Measurements from ENCODE around the gene TFEB.
"Not testable (repeated sequence)": the region's sequence is repeated elsewhere in the genome, so short reads cannot be mapped to it uniquely, and the experiment has no call there.

Gene TFEB

DNA sequence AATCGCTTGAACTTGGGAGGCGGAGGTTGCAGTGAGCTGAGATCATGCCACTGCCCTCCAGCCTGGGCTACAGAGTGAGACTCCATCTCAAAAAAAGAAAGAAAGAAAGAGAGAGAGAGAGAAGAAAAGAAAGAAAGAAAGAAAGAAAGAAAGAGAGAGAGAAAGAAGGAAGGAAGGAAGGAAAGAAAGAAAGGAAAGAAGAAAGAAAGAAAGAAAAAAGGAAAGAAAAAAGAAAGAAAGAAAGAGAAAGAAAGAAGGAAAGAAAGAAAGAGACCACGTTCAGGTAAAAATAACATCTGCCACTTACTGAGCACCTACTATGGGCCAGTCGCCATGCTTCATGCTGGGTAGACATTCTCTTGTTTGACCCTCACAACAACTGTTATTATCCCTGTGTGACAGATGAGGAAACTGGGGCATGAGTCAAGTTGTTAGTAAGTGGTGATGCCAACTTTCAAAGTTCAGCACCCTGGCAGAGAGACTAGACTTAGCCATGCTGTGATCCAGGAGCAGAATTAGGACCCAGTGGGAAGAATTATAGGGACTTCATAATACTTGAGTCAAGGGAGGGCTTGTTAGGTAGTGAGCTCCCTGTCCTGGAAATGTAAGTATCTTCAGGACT lies 30.7 kb upstream of the TFEB start:
- DNase-seq (ENCODE audit: low read depth in 2 of 2) = not testable (repeated sequence)

DNA sequence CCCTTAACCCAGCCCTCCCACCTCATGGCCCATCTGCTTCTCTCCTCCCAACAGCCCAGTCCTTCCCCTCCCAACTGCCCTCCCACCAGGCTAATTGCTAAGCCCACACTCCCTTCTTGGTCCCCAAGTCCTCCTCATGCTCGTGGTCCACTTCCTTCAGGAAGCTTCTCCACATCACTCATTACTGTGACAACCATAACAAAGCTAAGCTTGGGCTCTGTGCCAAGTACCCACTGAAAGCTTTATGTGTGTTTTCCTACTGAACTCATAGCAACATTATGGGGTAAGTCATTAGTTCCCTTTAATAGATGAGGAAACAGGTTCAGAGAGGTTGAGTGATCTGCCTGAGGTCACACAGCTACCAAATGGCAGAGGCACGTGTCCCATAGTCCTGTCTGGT lies 28.1 kb upstream of the TFEB start:
- DNase-seq (ENCODE audit: low read depth in 2 of 2) = no peak

DNA sequence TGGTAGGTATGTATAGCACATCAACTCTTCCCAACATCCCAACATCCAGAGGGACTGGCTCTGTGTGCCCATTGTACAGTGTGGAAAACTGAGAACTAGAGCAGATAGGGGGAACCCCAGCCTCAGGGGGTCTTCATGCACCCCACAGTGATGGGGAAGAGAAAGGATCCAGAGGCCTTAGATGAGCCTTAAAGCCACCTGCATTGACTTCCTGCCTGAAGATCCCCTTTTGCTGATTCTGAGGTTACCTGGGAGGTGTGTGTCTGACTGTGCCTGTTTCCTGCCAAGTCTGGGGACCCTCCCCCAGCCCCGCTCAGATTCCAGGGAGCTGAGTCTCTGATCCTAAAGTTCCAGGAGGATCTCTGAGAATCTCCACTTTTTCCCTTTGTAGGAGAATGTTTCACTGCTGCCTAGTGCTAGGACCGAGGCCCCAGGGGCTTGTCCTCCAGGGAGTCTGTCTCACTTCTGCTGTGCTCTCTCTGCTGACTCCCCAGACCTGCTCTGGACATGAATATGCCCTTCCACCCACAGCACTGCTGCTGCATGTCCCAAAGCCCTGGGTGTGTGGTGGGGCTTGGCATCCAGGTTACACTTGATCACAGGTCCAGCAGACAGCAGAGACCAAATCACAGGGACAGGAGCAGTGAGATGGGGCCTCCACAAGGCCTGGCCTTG lies 24.6 kb upstream of the TFEB start:
- no peak for DNase-seq (ENCODE audit: low read depth in 2 of 2)

DNA sequence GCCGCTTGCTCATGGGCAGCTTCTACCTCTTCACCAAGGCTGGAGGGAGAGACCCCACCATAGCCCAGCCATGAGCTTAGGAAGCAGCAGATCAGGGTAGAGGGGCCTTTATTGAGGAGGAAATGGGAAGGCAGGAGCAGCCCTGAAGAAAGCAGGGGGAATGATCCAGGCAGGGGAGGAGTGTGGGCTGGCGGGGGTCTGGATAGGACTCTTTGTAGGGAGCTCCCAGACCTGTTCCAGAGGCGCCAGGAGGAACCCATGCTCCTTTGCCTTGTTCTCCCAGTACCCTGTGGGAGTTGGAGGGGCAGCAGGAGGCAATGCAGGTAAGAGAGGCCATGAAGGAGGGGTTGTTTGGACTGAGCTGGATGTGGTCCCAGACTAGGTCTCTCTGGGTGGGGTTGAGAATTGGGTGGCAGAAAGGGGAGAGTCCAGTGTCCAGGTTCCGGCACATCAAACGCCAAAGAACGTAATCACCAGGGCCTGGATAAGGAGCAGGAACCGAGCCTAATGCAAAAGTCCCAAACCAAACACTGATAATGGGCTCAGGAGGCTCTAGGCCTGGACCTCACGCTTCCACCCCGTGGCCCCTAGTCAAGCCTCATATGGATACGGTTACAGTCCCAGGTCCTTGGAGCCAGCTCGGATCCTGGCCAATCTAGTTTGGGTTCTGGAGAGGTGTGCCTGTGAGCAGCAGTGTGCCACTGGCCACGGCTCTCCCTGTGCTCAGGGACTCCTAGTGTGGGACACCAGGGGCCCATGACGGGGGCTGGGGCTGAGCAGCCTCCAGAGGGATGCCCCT lies 23.9 kb upstream of the TFEB start:
- DNase-seq (ENCODE audit: low read depth in 2 of 2) = no peak

DNA sequence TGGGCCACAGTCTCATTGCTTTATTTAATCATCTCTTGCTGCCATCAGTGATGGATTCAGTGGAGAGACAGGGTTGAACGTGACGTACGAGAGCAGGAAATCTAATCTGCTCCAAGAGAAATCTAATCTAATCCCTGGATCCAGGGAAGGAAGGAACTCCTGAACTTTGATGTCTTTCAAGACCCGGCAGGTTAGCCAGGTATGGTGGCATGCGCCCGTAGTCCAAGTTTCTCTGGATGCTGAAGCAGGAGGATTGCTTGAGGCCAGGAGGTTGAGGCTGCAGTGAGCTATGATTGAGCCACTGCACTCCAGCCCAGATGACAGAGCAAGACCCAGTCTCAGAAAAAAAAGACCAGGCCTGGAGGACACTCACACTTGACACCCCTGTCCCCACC lies 23.2 kb upstream of the TFEB start:
- DNase-seq (ENCODE audit: low read depth in 2 of 2) = no peak

DNA sequence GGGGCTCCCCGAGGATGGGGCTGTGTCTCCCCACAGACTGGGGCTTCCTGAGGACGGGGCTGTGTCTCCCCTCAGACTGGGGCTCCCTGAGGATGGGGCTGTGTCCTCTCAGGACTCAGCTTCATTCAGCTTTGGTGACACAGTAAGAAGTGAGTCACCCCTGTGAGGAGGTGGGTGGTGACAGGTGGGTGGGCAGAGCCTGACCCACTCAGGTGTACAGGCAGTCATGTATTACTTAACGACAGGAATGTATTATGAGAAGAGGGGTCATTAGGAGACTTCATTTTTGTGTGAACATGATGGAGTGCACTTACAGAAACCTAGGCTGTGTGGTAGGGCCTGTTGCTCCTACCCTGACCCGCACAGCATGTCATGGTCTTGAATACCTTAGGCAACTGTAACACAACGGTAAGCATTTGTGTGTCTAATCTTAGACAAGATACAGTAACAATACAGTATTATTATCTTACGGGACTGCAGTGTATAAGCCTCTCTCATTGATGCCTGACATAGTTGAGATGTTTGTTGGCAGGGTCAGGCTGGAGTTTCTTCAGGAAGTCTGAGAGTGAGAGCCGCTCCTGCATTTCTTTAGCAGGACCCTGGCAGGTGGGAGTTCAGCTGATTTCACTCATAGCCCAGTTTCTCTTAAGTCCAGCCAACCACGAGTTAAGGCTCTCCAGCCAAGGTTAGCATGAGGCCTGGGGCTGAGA lies 22.7 kb upstream of the TFEB start:
- DNase-seq (ENCODE audit: low read depth in 2 of 2) = no peak

DNA sequence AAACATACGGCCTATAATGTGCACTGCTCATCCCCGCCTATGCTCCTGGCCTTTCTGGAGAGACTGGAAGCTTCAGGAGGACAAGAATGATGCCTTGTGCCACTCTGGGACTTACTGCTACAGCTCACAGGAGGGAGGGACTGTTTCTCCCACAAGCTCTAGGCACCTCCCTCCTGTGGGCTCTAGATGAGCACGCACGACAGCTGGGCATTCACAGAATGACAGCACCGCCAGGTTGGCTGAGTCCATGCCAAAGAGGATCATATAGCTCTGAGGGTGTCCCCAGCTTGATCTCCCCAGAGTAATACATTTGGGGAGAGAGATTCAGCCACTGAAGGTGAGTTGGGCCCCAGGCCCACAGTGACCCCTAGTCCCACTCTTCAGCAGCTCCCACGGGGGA lies 21.9 kb upstream of the TFEB start:
- no peak for DNase-seq (ENCODE audit: low read depth in 2 of 2)

DNA sequence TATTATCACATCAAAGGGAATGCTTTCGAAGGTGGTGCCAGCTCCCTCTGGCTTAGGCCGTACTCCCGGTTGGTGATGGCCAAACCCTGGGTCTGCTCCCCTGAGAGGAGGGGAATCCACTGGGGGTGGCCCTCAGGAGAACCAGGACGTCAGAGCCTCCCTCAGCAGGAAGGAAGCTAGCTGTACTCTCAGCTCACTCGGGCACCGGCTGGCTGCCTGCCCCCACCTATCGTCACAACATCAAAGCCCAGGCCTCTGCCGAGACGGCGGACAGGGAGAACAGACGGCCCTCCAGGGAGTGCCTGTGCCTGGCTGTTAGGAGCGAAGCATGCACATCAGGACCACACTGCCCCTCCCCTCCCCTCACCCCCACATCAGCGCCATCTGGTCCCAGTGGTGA lies 20.9 kb upstream of the TFEB start:
- no peak for DNase-seq (ENCODE audit: low read depth in 2 of 2)

DNA sequence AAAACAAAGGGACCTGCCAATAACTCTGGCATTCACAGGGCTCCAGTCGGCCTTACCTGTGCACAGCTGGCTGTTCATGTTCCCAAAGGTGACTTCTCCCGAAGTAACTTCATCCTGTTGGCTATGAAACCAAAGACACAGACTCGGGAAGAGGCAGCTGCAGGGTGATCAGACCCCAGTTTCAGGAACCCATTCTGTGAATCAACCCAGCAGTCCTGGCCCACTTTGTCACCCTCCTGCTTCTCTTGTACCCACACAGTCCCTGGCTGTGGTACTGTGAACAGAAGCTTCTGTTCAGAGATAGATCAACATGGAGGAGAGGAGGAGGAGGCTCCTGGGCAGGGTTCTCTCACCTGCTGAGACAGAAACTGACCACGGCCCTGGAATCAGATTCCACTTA lies 20.5 kb upstream of the TFEB start:
- DNase-seq (ENCODE audit: low read depth in 2 of 2) = no peak

DNA sequence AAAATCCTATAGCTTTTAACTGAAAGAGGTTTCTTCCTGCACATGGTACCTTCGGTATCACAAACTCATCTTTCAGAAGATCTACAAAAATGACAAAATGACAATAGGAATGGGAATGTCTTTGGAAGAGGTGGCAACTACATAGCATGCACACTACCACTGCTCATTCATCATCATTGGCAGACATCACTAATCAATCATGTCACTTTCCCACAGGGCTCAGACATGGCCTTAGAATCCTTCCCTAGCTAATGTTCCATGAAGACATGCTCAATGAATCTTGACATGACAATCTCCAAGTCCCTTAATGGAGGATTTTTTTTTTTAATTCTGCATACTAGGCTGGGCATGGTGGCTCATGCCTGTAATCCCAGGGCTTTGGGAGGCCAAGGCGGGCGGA lies 15.0 kb upstream of the TFEB start:
- no peak for DNase-seq (ENCODE audit: low read depth in 2 of 2)

DNA sequence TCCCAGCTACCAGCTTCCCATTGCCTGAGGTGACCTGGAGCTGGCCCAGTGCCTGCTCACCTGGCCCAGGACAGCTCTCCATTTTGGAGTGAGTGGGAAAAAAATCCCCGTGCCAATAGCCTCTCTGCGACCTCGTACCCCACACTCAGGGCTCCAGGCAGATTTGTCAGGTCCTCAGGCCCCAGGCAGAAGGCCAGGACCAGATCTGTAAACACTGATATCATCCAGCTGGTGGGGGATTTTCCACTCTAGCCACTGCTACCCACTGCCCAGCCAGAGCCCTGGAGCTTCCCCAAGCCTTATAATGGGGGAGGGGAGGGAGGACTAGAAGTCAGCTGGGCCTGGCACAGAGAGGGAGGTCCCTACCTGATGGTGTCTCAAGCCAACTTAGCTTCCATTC lies 13.1 kb upstream of the TFEB start:
- no peak for DNase-seq (ENCODE audit: low read depth in 2 of 2)

DNA sequence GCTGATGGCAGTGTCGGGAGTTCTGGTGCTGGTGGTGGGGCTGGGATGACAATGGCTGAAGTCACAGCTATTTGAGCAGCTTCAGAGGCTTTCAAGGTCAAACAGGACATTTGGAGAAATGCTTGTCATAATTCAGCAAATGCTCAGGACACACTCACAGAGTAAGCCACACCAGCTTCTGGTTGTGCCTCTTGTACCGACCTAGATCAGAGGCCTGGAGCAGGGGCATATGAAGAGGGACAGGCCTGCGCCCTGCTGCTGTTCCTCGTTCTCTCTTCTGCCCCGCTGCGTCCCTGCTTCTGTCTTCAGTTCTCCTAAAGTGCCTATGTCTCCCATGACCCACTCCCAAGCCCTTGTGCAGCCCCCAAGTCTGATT lies 12.7 kb upstream of the TFEB start:
- no peak for DNase-seq (ENCODE audit: low read depth in 2 of 2)

DNA sequence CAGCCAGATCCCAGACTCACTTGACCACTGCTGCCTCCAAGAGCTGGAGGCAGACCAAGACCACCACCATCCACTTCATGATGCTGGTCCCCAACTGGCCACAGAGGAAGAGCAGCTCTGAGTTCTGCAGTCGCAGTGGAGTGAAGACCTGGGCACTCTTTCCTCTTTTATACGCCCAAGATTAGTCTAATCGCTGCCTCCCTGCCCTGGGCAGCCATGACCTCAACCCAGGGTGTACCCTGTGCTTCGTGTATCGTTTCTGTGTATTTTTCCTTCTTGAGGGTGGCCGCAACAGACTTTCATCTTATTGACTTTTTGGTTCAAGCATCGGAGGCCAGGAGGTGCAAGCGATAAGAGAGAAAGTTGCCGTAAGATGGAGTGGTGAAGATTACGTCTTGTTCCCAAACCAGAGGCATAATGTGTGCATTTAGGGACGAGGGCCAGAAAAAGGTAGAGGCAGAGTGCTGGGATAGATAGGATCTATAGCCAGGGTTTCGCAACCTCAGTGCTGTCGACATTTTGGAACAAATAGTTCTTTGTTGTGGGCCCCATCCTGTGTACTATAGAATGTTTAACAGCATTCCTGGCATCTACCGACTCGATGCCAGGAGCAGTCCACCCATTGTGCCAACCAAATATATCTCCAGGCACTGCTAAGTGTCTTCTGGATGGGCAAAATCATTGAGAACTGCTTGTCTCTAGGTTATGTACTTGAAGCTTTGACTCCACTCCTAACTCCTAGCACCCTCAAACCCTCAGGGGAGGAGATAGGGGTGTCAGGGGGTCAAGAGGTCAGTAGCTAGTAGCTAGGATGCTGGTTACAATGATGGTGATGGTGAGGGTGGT lies 12.1 kb upstream of the TFEB start, which contains the start of gene PGC:
PGC (minus strand) TSS at position 142 of the 846 bp plus-strand sequence; CDS start at position 79, 63 bp downstream.
- no peak for DNase-seq (ENCODE audit: low read depth in 2 of 2)

DNA sequence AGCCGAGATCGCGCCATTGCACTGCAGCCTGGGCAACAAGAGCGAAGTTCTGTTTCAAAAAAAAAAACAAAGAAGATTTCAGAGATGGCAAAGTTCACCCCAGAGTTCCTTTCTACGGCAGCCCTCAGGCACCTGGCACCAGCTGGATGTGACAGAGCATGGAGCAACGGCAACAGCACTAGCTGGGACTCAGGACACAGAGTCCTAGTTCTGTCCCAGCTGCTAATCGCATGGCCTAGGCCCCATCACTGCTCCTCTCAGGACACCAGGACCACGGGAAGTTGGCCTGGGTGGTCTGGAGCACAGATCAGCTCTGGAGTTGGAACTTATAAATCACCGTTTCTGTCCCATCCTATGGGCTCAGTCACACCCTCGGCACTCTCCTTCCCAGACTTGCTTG lies 10.7 kb upstream of the TFEB start:
- DNase-seq (ENCODE audit: low read depth in 2 of 2) = no peak

DNA sequence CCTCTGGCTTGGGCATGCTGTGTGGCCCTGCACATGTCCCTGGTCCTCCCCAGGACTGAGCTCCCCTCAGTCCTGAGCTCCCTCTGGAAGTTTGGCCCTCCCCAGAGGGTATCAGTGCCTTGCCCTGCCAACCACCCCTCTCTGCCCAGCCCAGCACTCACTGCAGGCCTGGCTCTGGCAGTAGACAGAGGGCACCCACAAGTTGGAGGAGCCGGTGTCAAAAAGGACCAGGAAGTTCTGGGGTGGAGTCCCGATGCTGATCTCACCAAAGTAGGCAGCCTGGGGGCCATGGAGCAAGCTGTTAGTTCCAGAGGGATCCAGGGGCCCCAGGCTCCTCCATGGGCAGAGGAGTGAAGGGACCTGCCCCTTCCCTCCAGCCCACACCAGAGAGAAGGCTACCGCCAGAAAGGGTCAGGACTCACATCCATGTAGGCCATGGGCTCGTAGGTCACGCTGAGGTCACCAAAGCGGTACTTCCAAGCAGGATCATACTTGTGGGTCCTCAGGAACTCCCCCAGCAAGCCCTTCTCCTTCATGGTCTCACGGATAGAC lies 8.9 kb upstream of the TFEB start:
- no peak for DNase-seq (ENCODE audit: low read depth in 2 of 2)

DNA sequence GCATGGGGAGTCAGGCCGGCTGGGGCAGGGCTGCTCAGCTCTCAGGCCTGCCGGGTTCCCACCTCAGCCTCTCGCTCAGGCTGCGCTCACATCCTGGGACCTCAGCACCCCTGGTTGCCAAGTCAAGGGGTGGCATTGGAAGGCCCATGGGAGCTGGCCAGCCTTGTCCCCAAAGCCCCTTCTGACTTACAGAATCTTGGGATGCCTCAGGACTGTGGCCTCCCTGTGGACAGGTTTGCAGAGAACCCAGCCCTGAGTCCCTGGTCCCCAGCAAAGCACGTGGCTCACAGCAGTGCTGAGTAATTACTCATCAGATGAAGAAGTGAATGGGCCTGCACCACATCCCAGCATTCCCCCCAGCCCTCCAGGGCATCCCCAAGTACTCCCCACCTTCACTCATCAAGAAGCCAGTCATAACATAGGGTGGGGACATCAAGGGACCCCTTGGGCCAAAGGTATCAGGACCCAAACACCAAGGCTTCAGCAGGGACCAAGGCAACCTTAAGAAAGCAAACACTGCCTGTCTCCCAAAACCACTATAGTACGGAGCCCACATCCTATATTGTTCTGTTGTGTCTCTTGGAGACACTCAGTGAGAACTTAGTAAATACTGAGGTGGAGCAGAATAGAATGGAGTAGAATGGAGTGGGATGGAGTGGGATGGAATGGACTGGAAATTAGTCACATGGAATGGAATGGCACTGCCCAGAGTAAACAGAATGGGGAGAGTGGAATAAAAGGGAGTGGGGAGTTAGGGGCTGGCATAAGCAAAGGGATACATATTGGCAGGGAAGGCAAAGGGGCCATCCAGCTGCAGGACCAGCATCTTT lies 8.2 kb upstream of the TFEB start:
- DNase-seq (ENCODE audit: low read depth in 2 of 2) = no peak

DNA sequence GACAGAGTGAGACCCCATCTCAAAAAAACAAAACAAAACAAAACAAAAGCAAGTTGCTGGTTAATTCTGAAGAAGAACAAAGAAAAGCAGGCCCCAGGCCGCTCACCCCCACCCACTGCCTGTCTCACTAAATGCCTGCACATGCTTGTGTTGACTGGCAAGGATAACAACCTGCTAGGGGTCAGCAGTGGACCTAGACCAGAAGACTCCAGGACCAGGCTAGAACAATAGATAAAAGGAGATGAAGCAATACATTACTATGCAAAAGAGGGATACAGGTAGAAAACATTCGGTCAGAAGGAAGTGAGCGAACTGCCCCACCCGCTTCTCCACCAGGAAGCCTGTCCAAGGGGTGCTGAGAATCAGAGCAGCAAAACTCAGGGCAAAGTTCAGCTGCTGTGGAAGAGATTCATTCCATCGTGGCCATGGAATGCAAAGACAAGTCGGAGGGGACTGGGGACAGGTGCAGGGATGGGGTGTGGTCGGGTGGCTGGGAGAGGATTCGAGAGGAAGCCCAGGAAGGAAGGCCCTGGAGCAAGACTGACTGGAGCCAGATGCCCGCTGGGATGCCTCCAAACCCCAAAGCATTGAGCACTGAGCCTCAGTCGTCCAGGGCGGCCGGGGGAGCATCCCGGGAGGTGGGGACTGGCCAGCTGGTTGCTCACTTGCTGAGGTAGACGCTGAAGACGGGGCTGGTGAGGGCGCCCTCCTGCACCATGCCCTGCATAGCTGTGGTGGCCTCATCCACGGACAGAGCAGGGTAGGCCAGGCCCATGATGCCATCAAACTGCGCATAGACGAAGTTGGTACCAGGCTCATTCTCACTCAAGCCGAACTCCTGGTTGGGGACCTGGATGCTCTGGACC lies 6.5 kb upstream of the TFEB start:
- DNase-seq (ENCODE audit: low read depth in 2 of 2) = no peak

DNA sequence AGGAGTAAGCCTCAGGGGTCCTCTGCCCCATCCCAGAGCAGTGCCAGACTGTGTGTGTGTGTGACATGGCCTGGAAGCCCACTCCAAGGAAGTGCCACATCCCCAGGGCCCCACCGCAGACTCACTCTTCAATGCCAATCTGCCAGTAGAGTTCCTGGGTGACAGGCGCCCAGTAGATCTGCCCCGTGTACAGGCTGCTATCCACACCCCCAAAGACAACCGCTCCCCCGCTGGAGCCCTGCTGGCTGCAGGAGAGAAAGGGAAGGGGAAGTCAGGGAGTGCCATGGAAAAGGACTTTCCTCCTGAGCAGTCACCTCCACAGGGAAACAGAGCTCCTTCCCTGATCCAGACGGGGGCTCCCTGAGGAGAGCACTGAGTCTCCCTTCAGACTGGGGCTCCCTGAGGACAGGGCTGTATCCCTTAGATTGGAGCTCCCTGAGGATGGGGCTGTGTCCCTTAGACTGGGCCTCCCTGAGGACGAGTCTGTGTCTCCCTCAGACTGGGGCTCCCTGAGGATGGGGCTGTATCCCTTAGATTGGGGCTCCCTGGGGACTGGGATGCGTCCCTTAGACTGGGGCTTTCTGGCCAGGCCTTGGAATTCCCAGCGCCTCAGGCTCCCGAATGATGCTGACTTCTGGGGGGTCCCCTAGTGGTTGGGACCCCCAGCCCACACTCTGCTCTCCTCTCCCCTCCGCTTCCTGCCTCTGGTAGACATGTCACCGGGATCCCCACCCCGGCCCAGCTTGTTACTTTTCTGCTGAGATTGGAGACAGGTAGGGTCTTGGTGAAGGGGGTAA lies 5.2 kb upstream of the TFEB start:
- DNase-seq (ENCODE audit: low read depth in 2 of 2) = no peak
